ENCODE data around the gene RAB35.

RAB35 gene

GRCh38 chr12:120102189-120103043 is 14.1 kb downstream of the RAB35 start:
- Histone ChIP-seq H3K36me3 (ENCODE audit: insufficient read depth, insufficient read length, low read length) (peaks cover 89% of the 10 kb centered on the region), H3K4me3 (ENCODE audit: insufficient read length, low read depth) (no peak overlapping the region), H3K9me3 (ENCODE audit: insufficient read depth, low read length) (no peaks in the 10 kb centered on the region), H3K4me1 (ENCODE audit: insufficient read depth, insufficient read length) (peaks cover 25% of the 10 kb centered on the region), H3K27me3 (ENCODE audit: insufficient read depth, insufficient read length) (no peaks in the 10 kb centered on the region), H3K9ac (ENCODE audit: insufficient read length, low read depth) (peak overlapping the region; percentile 43)
- DNase-seq (ENCODE audit: low read depth, low spot score) = no peak
- no peak for TF ChIP-seq ZNF274 (IDR thresholded peaks at IDR 0.05; ENCODE audit: low read depth, low read length)
- no peak for TF ChIP-seq YY1 (IDR thresholded peaks at IDR 0.05; ENCODE audit: insufficient read depth, insufficient read length)
- TF ChIP-seq SUZ12 (IDR thresholded peaks at IDR 0.05; ENCODE audit: extremely low read depth, insufficient read depth, insufficient read length) = no peak

- Histone ChIP-seq H3K9ac (ENCODE audit: insufficient read length, low read depth) (no peak overlapping the region), H3K4me3 (ENCODE audit: insufficient read length, low read depth) (no peak overlapping the region), H3K36me3 (ENCODE audit: insufficient read depth, insufficient read length, low read length) (peaks cover 90% of the 10 kb centered on the region), H3K9me3 (ENCODE audit: insufficient read depth, low read length) (no peaks in the 10 kb centered on the region), H3K27me3 (ENCODE audit: insufficient read depth, insufficient read length) (no peaks in the 10 kb centered on the region), H3K4me1 (ENCODE audit: insufficient read depth, insufficient read length) (peaks cover 26% of the 10 kb centered on the region)
- DNase-seq (ENCODE audit: low read depth, low spot score) = no peak
- TF ChIP-seq YY1 (IDR thresholded peaks at IDR 0.05; ENCODE audit: insufficient read depth, insufficient read length) (no peak), ZNF274 (IDR thresholded peaks at IDR 0.05; ENCODE audit: low read depth, low read length) (no peak)
Measured at GRCh38 chr12:120101617-120102016, 14.9 kb downstream of the RAB35 start.

GRCh38 chr12:120101182-120101581 is 15.4 kb downstream of the RAB35 start:
- DNase-seq (ENCODE audit: low read depth, low spot score) = no peak
- Histone ChIP-seq H3K27me3 (ENCODE audit: insufficient read depth, insufficient read length) (no peaks in the 10 kb centered on the region), H3K9me3 (ENCODE audit: insufficient read depth, low read length) (no peaks in the 10 kb centered on the region), H3K9ac (ENCODE audit: insufficient read length, low read depth) (no peak overlapping the region), H3K4me3 (ENCODE audit: insufficient read length, low read depth) (no peak overlapping the region), H3K36me3 (ENCODE audit: insufficient read depth, insufficient read length, low read length) (peaks cover 93% of the 10 kb centered on the region), H3K4me1 (ENCODE audit: insufficient read depth, insufficient read length) (peaks cover 30% of the 10 kb centered on the region)
- TF ChIP-seq SUZ12 (IDR thresholded peaks at IDR 0.05; ENCODE audit: extremely low read depth, insufficient read depth, insufficient read length) = no peak
- no peak for TF ChIP-seq YY1 (IDR thresholded peaks at IDR 0.05; ENCODE audit: insufficient read depth, insufficient read length)
- TF ChIP-seq ZNF274 (IDR thresholded peaks at IDR 0.05; ENCODE audit: low read depth, low read length) = no peak

DNA sequence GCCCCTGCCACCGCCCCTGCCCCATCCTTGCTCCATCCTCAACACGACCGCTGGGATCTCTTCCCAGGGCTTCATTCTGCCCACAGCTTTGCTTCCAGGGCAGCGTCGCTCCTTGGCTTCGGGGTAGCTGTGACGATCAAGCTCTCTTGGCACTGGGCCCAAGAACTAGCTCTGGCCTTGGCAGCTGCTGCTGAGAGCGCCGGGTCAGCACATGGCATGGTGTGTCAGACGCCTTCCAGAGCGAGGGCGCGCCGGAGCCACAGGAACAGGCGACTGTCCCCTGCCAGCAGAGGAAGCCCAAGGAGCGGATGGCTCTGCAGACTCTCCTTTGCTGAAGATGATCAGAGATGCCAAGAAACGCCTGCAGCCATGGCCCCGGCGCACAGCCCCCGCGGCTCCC is 15.9 kb downstream of the RAB35 start:
- no peaks in the 10 kb centered on the region for H3K27me3 ChIP-seq (ENCODE audit: insufficient read depth, insufficient read length)
- H3K4me1 ChIP-seq (ENCODE audit: insufficient read depth, insufficient read length) = peaks cover 35% of the 10 kb centered on the region
- TF ChIP-seq ZNF274 (IDR thresholded peaks at IDR 0.05; ENCODE audit: low read depth, low read length) (no peak), SUZ12 (IDR thresholded peaks at IDR 0.05; ENCODE audit: extremely low read depth, insufficient read depth, insufficient read length) (no peak), YY1 (IDR thresholded peaks at IDR 0.05; ENCODE audit: insufficient read depth, insufficient read length) (no peak)
- H3K36me3 ChIP-seq (ENCODE audit: insufficient read depth, insufficient read length, low read length) = peaks cover 95% of the 10 kb centered on the region
- no peak overlapping the region for H3K9ac ChIP-seq (ENCODE audit: insufficient read length, low read depth)
- no peak overlapping the region for H3K4me3 ChIP-seq (ENCODE audit: insufficient read length, low read depth)
- H3K9me3 ChIP-seq (ENCODE audit: insufficient read depth, low read length) = no peaks in the 10 kb centered on the region
- DNase-seq (ENCODE audit: low read depth, low spot score) = no peak

GRCh38 chr12:120099738-120100137 is 16.8 kb downstream of the RAB35 start:
- Histone ChIP-seq H3K9ac (ENCODE audit: insufficient read length, low read depth) (no peak overlapping the region), H3K27me3 (ENCODE audit: insufficient read depth, insufficient read length) (no peaks in the 10 kb centered on the region), H3K36me3 (ENCODE audit: insufficient read depth, insufficient read length, low read length) (peaks cover 94% of the 10 kb centered on the region), H3K4me3 (ENCODE audit: insufficient read length, low read depth) (no peak overlapping the region), H3K4me1 (ENCODE audit: insufficient read depth, insufficient read length) (peaks cover 36% of the 10 kb centered on the region), H3K9me3 (ENCODE audit: insufficient read depth, low read length) (no peaks in the 10 kb centered on the region)
- DNase-seq (ENCODE audit: low read depth, low spot score) = no peak
- TF ChIP-seq ZNF274 (IDR thresholded peaks at IDR 0.05; ENCODE audit: low read depth, low read length) = no peak
- TF ChIP-seq SUZ12 (IDR thresholded peaks at IDR 0.05; ENCODE audit: extremely low read depth, insufficient read depth, insufficient read length) = no peak
- no peak for TF ChIP-seq YY1 (IDR thresholded peaks at IDR 0.05; ENCODE audit: insufficient read depth, insufficient read length)

- H3K4me1 ChIP-seq (ENCODE audit: insufficient read depth, insufficient read length) = peaks cover 37% of the 10 kb centered on the region
- H3K36me3 ChIP-seq (ENCODE audit: insufficient read depth, insufficient read length, low read length) = peaks cover 90% of the 10 kb centered on the region
- TF ChIP-seq SUZ12 (IDR thresholded peaks at IDR 0.05; ENCODE audit: extremely low read depth, insufficient read depth, insufficient read length) = no peak
- no peak for TF ChIP-seq YY1 (IDR thresholded peaks at IDR 0.05; ENCODE audit: insufficient read depth, insufficient read length)
- no peak for TF ChIP-seq ZNF274 (IDR thresholded peaks at IDR 0.05; ENCODE audit: low read depth, low read length)
- H3K27me3 ChIP-seq (ENCODE audit: insufficient read depth, insufficient read length) = no peaks in the 10 kb centered on the region
- no peak overlapping the region for H3K4me3 ChIP-seq (ENCODE audit: insufficient read length, low read depth)
- H3K9me3 ChIP-seq (ENCODE audit: insufficient read depth, low read length) = no peaks in the 10 kb centered on the region
- H3K9ac ChIP-seq (ENCODE audit: insufficient read length, low read depth) = no peak overlapping the region
- no peak for DNase-seq (ENCODE audit: low read depth, low spot score)
Measured at GRCh38 chr12:120098756-120099470, 17.6 kb downstream of the RAB35 start.

GRCh38 chr12:120096671-120097202 is 19.8 kb downstream of the RAB35 start:
- Histone ChIP-seq H3K4me1 (ENCODE audit: insufficient read depth, insufficient read length) (peaks cover 39% of the 10 kb centered on the region), H3K4me3 (ENCODE audit: insufficient read length, low read depth) (no peak overlapping the region), H3K27me3 (ENCODE audit: insufficient read depth, insufficient read length) (no peaks in the 10 kb centered on the region), H3K9me3 (ENCODE audit: insufficient read depth, low read length) (no peaks in the 10 kb centered on the region), H3K9ac (ENCODE audit: insufficient read length, low read depth) (no peak overlapping the region), H3K36me3 (ENCODE audit: insufficient read depth, insufficient read length, low read length) (peaks cover 83% of the 10 kb centered on the region)
- DNase-seq (ENCODE audit: low read depth, low spot score) = no peak
- TF ChIP-seq ZNF274 (IDR thresholded peaks at IDR 0.05; ENCODE audit: low read depth, low read length) = no peak
- TF ChIP-seq SUZ12 (IDR thresholded peaks at IDR 0.05; ENCODE audit: extremely low read depth, insufficient read depth, insufficient read length) = no peak
- TF ChIP-seq YY1 (IDR thresholded peaks at IDR 0.05; ENCODE audit: insufficient read depth, insufficient read length) = no peak
